HepG2 (cell line): ENCODE results near the gene FER1L5. TPM values are rescaled to one million over a fixed set of nuclear protein-coding genes. Genes with fewer than 3 reads are reported as not detected.

Experiments used
- ATAC-seq: fragments of 200-7000 bp; cut with Tn5 transposase; 3 replicates; pipeline ENCODE4 v1.9.1; 2020; ENCODE audit warnings: mild to moderate bottlenecking, moderate library complexity
- BruUV-seq: library from RNA; stranded (reverse); fragments of 400-500 nt; replicated peaks from 2 replicates; lab custom pipeline; 2021; lab: Mats Ljungman, UMichigan
- CTCF ChIA-PET: fragments of 300-600 bp; formaldehyde crosslinking; extraction: SDS; loops from one replicate; lab custom pipeline; 2021; ENCODE audit warnings: low total read pairs, inconsistent platforms, low intra/inter-chr PET ratio; lab: Yijun Ruan, JAX
- POLR2A ChIA-PET: fragments of 350-600 bp; sonication (Branson Sonifier 250); formaldehyde crosslinking; loops from one replicate; lab custom pipeline; 2020; ENCODE audit warnings: antibody characterized with exemption, inconsistent platforms; lab: Yijun Ruan, JAX
- DNase-seq: peaks from one replicate; pipeline ENCODE4 v3.0.0-alpha.2; 2015; ENCODE audit warnings: low spot score
- FAIRE-seq: peaks from 3 replicates; lab custom pipeline; 2011; peaks lifted over from hg19 to GRCh38; lab: Jason Lieb, UNC
- H2AFZ ChIP-seq: one replicate; pipeline ENCODE4 v1.6.1; 2011; ENCODE audit warnings: low read length, inconsistent platforms
- H3K27ac ChIP-seq: fragments of 300-600 bp; 3 replicates; pipeline ENCODE4 v1.8.0; 2011; ENCODE audit warnings: mixed run types, mild to moderate bottlenecking, mixed read lengths, low read length, inconsistent platforms; ENCODE audit not compliant: insufficient read depth; ENCODE audit errors: extremely low read length
- H3K27me3 ChIP-seq, 2 experiments: fragments of 200-600 bp in 1 of 2; 2 replicates in 1 of 2; 3 replicates in 1 of 2; pipeline versions ENCODE4 v1.6.0 to v1.8.0; 2011; ENCODE audit warnings: low read length in 2 of 2, mild to moderate bottlenecking in 2 of 2, moderate library complexity in 2 of 2, inconsistent platforms in 1 of 2; ENCODE audit not compliant: insufficient read depth in 2 of 2, control insufficient read depth in 1 of 2
- H3K36me3 ChIP-seq, 2 experiments: fragments of 200-600 bp in 1 of 2; replicated peaks in 1 of 2; 2 replicates in 1 of 2; 3 replicates in 1 of 2; pipeline versions ENCODE4 v1.5.1 to v1.8.0; 2011; ENCODE audit warnings: low read length in 2 of 2, inconsistent platforms in 1 of 2; ENCODE audit not compliant: insufficient read depth in 2 of 2, control insufficient read depth in 1 of 2
- H3K4me1 ChIP-seq: 2 replicates; pipeline ENCODE4 v1.5.1; 2012; ENCODE audit warnings: low read length, inconsistent platforms; ENCODE audit not compliant: insufficient read depth
- H3K4me2 ChIP-seq: 2 replicates; pipeline ENCODE4 v1.6.0; 2011; ENCODE audit warnings: low read depth, low read length, inconsistent platforms
- H3K4me3 ChIP-seq, 3 experiments: fragments of 200-600 bp in 1 of 3; sonication (generic), shearing (Covaris generic) in 1 of 3; replicated peaks in 1 of 3; 2 replicates each; pipeline ENCODE4 v1.5.1; 2011 to 2016; ENCODE audit warnings: low read length in 3 of 3, inconsistent platforms in 2 of 3, low read depth in 2 of 3, mild to moderate bottlenecking in 2 of 3, control low read depth in 1 of 3, mixed read lengths in 1 of 3; ENCODE audit not compliant: insufficient read depth in 1 of 3
- H3K79me2 ChIP-seq: one replicate; pipeline ENCODE4 v1.6.1; 2011; ENCODE audit warnings: low read length, inconsistent platforms; ENCODE audit not compliant: insufficient read depth
- H3K9ac ChIP-seq: 2 replicates; pipeline ENCODE4 v1.6.0; 2011; ENCODE audit warnings: mild to moderate bottlenecking, low read depth, low read length, inconsistent platforms; ENCODE audit not compliant: insufficient read depth
- H3K9me3 ChIP-seq: 2 replicates; pipeline ENCODE4 v1.5.1; 2012; ENCODE audit warnings: mild to moderate bottlenecking, low read length
- H4K20me1 ChIP-seq: 2 replicates; pipeline ENCODE4 v1.6.0; 2011; ENCODE audit warnings: inconsistent platforms, mild to moderate bottlenecking, low read length, moderate library complexity; ENCODE audit not compliant: insufficient read depth
- CBFB ChIP-seq: sonication (generic); formaldehyde crosslinking; IDR thresholded peaks from 2 replicates; pipeline ENCODE4 v1.4.0; 2020; ENCODE audit warnings: missing genetic modification reagents
- KMT2A ChIP-seq: sonication (generic); formaldehyde crosslinking; IDR thresholded peaks from 2 replicates; pipeline ENCODE4 v1.4.0; 2020; ENCODE audit warnings: missing genetic modification reagents
- MTF1 ChIP-seq: sonication (generic); formaldehyde crosslinking; IDR thresholded peaks from 2 replicates; pipeline ENCODE4 v1.5.0; 2020; ENCODE audit warnings: missing genetic modification reagents
- MTF2 ChIP-seq: sonication (generic); formaldehyde crosslinking; IDR thresholded peaks from 2 replicates; pipeline ENCODE4 v1.5.0; 2020; ENCODE audit warnings: missing genetic modification reagents, borderline replicate concordance
- PRPF4 ChIP-seq: fragments of 200-400 bp; formaldehyde crosslinking; IDR thresholded peaks from 2 replicates; pipeline ENCODE4 v1.6.1; 2016; ENCODE audit warnings: low read length, low read depth; ENCODE audit not compliant: poor library complexity, severe bottlenecking
- SMAD9 ChIP-seq: sonication (generic); formaldehyde crosslinking; IDR thresholded peaks from 2 replicates; pipeline ENCODE4 v1.5.1; 2020; ENCODE audit warnings: mild to moderate bottlenecking, missing genetic modification reagents
- XRCC5 ChIP-seq: fragments of 200-400 bp; formaldehyde crosslinking; optimal IDR thresholded peaks from 2 replicates; pipeline ENCODE3; 2017; ENCODE audit warnings: mild to moderate bottlenecking, low read length
- ZNF17 ChIP-seq: sonication (generic); formaldehyde crosslinking; IDR thresholded peaks from 2 replicates; pipeline ENCODE4 v1.5.0; 2020; ENCODE audit warnings: mild to moderate bottlenecking, missing genetic modification reagents
- ZNF224 ChIP-seq: sonication (generic); formaldehyde crosslinking; IDR thresholded peaks from 2 replicates; pipeline ENCODE4 v1.5.0; 2020; ENCODE audit warnings: mild to moderate bottlenecking, missing genetic modification reagents
- ZNF276 ChIP-seq: sonication (generic); formaldehyde crosslinking; IDR thresholded peaks from 2 replicates; pipeline ENCODE4 v1.4.0; 2020; ENCODE audit warnings: mild to moderate bottlenecking, low read depth, missing genetic modification reagents
- WGBS: methylation state at CpG from one replicate; pipeline ENCODE4 v1.1.6; 2017; ENCODE audit warnings: low lambda C conversion rate; 5-methylcytosine and 5-hydroxymethylcytosine counted together
- in situ Hi-C: cut with HindIII; loops from 2 replicates; pipeline ENCODE4 v1.10.0; 2017; ENCODE audit warnings: low pct_unique_long_range_greater_than_20kb; ENCODE audit not compliant: extremely low pct_ligation_motif_present
- intact Hi-C: fragments of 100-400 bp; cut with micrococcal nuclease; formaldehyde crosslinking; loops from one replicate; pipeline ENCODE4 v1.10.0; 2022; ENCODE audit not compliant: unreplicated experiment
- polyA plus RNA-seq, 8 experiments: library from polyadenylated mRNA; depleted of rRNA in 3 of 8; stranded (reverse) in 7 of 8; unstranded in 1 of 8; fragments of >200 nt; fragmentation: Illumina TruSeq in 4 of 8; extraction: Trizol in 4 of 8; gene quantifications; 2 replicates each; pipeline versions ENCODE4 v1.2.1 to v1.2.3, GENCODE V29; 2011 to 2016; ENCODE audit warnings: low read depth in 4 of 8, missing spikeins in 1 of 8, mixed read lengths in 1 of 8; ENCODE audit not compliant: insufficient read depth in 1 of 8
- total RNA-seq, 5 experiments: library from RNA; depleted of rRNA; stranded (reverse); fragments of >200 nt; fragmentation: Illumina TruSeq; extraction: Trizol; gene quantifications; 2 replicates each; pipeline ENCODE4 v1.2.3, GENCODE V29; 2016; ENCODE audit warnings: low read depth in 1 of 5
- TF ChIP-seq, protein P1 (sequence below): sonication (generic); formaldehyde crosslinking; conservative IDR thresholded peaks from 2 replicates; pipeline ENCODE4 v1.4.0; 2020; ENCODE audit warnings: missing genetic modification reagents
- TF ChIP-seq, protein P2 (sequence below): sonication (generic); formaldehyde crosslinking; IDR thresholded peaks from 2 replicates; pipeline ENCODE4 v1.5.0; 2020; ENCODE audit warnings: mild to moderate bottlenecking, missing genetic modification reagents

The FER1L5 gene
- total and polyA plus RNA-seq, 2 of the 13 experiments (the other 11 are each of a cell fraction or from before 2014, with no cell fraction given) = 0.02 to 0.08 TPM

DNA sequence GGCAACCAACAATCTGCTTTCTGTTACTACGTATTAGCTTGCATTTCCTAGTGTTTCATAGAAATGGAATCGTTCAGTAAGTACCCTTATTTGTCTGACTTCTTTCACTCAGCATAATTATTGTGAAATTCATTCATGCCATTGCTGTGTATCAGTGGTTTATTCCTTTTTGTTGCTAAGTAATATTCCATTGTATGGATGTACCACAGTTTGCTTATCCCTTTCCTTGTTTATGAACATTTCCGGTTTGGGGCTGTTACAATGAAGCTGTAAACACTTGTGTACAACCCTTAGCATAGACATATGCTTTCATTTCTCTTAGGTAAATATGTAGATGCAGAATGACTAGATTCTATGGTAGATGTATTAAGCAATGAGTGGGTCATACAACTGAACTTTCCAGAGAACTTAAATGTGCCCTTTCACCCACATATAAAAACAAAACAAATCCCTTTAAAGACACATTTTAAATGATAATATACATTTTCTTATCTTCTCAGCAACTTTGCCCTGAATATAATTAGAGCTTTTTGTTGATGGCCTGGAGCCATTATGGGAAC is 21.9 kb downstream of the FER1L5 start:
- BruUV-seq = no TSS peak
- Histone ChIP-seq H3K36me3 (no peaks in the 10 kb centered on the region), H3K4me1 (peaks cover 13% of the 10 kb centered on the region; the same call in 1 of the 2 replicates), H3K79me2 (no peaks in the 10 kb centered on the region), H2AFZ (no peak overlapping the region), H4K20me1 (no peaks in the 10 kb centered on the region), H3K27me3 (peaks cover 5 to 34% of the 10 kb centered on the region in 2 experiments; a peak in 3 of 5 replicates), H3K9me3 (no peaks in the 10 kb centered on the region), H3K4me3 (no peak overlapping the region), H3K27ac (no peak overlapping the region), H3K9ac (no peak overlapping the region), H3K4me2 (no peak overlapping the region)
- intact Hi-C loops = no loop called here
- FAIRE-seq = no peak
- ChIA-PET POLR2A (interaction anchor here (1.2 kb wide), 1 partner anchor 151 kb away, joined by 3 read pairs; the partner anchor contains the start of gene CNNM3), CTCF (no interaction called here)
- no peak for TF ChIP-seq PRPF4
- no peak for TF ChIP-seq XRCC5
- no peak for TF ChIP-seq SMAD9
- no peak for TF ChIP-seq MTF1 (CRISPR knock-in tag)
- TF ChIP-seq CBFB (CRISPR knock-in tag) = no peak
- in situ Hi-C loops = no loop called here
- WGBS = 21% methylated on average over 3 of the region's 3 CpGs
- no peak for DNase-seq
- no peak for ATAC-seq

DNA sequence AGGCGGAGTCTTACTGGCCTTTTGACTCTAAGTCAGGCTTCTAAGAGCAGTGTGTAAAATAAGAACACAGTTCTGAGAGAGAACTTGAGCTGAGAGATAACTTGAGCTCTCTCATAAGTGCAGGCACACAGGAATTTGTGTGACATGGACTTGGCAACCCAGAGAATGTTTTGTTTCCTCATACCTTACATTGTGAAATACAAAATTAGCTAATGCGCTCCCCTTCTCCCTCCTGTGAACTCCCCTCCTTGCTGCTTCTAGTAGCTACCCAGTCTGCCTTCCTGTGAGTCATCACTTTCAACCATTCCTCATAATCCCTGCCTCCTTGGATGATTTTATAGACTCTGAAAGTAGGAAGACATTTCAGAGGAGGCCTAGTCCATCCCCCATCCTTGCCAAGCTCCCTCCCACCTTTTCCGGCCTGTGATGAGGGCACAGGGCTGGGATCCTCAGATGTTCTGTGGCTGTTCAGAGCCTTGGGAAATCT is 22.6 kb downstream of the FER1L5 start:
- WGBS = 36% methylated on average over 3 of the region's 3 CpGs
- Histone ChIP-seq H3K4me3 (no peak overlapping the region), H3K27ac (no peak overlapping the region), H4K20me1 (no peaks in the 10 kb centered on the region), H3K36me3 (no peaks in the 10 kb centered on the region), H3K27me3 (peaks cover 5 to 41% of the 10 kb centered on the region in 2 experiments; a peak in 4 of 5 replicates), H3K79me2 (no peaks in the 10 kb centered on the region), H3K9ac (no peak overlapping the region), H2AFZ (no peak overlapping the region), H3K9me3 (no peaks in the 10 kb centered on the region), H3K4me2 (no peak overlapping the region), H3K4me1 (peaks cover 13% of the 10 kb centered on the region; the same call in 1 of the 2 replicates)
- DNase-seq = peak; percentile 27
- intact Hi-C loops = no loop called here
- in situ Hi-C loops = no loop called here
- peak; percentile 37 for FAIRE-seq
- peak; percentile 15; the same call in 1 of the 3 replicates for ATAC-seq
- POLR2A ChIA-PET = interaction anchor here (1.2 kb wide), 1 partner anchor 151 kb away, joined by 3 read pairs; the partner anchor contains the start of gene CNNM3
- no TSS peak for BruUV-seq
- CTCF ChIA-PET = no interaction called here
- TF ChIP-seq ZNF276 (CRISPR knock-in tag) = no peak
- TF ChIP-seq KMT2A (CRISPR knock-in tag) = no peak
- no peak for TF ChIP-seq ZNF224 (CRISPR knock-in tag)
- TF ChIP-seq ZNF17 (CRISPR knock-in tag) = no peak
- TF ChIP-seq, protein P1, sequence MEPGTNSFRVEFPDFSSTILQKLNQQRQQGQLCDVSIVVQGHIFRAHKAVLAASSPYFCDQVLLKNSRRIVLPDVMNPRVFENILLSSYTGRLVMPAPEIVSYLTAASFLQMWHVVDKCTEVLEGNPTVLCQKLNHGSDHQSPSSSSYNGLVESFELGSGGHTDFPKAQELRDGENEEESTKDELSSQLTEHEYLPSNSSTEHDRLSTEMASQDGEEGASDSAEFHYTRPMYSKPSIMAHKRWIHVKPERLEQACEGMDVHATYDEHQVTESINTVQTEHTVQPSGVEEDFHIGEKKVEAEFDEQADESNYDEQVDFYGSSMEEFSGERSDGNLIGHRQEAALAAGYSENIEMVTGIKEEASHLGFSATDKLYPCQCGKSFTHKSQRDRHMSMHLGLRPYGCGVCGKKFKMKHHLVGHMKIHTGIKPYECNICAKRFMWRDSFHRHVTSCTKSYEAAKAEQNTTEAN (CRISPR knock-in tag) = no peak
- TF ChIP-seq, protein P2, sequence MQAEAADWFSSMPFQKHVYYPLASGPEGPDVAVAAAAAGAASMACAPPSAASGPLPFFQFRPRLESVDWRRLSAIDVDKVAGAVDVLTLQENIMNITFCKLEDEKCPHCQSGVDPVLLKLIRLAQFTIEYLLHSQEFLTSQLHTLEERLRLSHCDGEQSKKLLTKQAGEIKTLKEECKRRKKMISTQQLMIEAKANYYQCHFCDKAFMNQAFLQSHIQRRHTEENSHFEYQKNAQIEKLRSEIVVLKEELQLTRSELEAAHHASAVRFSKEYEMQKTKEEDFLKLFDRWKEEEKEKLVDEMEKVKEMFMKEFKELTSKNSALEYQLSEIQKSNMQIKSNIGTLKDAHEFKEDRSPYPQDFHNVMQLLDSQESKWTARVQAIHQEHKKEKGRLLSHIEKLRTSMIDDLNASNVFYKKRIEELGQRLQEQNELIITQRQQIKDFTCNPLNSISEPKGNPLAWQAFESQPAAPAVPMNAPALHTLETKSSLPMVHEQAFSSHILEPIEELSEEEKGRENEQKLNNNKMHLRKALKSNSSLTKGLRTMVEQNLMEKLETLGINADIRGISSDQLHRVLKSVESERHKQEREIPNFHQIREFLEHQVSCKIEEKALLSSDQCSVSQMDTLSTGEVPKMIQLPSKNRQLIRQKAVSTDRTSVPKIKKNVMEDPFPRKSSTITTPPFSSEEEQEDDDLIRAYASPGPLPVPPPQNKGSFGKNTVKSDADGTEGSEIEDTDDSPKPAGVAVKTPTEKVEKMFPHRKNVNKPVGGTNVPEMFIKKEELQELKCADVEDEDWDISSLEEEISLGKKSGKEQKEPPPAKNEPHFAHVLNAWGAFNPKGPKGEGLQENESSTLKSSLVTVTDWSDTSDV (CRISPR knock-in tag) = no peak
- no peak for TF ChIP-seq MTF2 (CRISPR knock-in tag)
